Measurements from ENCODE around the gene RAP1GDS1.

DNA sequence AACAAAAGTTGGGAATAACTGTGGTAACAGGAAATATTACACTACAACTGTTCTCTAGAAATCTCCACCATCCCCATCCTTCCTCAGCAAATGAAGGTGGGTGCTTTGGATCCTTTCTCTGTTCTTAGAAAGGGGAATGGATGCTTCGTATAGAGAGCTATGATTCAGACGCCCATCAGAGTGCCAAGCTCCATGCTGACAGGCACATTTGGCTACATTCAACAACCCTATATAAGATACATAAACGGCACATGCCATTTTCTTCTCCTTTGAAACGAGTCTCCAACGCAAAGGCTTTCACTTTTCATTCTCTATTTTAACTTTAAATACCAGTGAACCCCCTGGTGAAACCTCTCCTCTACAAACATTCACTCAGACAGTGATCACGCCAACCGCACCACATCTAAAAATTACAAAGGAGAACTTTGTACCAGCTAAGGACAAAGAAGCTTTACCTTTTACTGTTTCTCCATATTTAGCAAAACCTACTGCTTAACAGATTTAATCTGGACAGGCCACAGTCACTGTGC lies 224.7 kb downstream of the RAP1GDS1 start:
- TF ChIP-seq POLR2A (IDR thresholded peaks at IDR 0.05; ENCODE audit: low read length) (no peak), GATA1 (IDR thresholded peaks at IDR 0.05; ENCODE audit: low read depth, low read length) (no peak)
